ENCODE data around the gene LARGE1. TPM values are rescaled to one million over a fixed set of nuclear protein-coding genes. Genes with fewer than 3 reads are reported as not detected.

Gene LARGE1
- total and polyA plus RNA-seq, 2 experiments from 2014 or later: 1.5 to 12.8 TPM

- no peak for TF ChIP-seq EZH2 (IDR thresholded peaks at IDR 0.05; ENCODE audit: insufficient read depth, poor library complexity, severe bottlenecking)
- no peak for TF ChIP-seq EZH2phosphoT487 (IDR thresholded peaks at IDR 0.05; ENCODE audit: insufficient read depth, low read depth)
- WGBS, 2 experiments (ENCODE audit: low coverage in 1 of 2, low lambda C conversion rate in 2 of 2, missing lambda C conversion rate in 2 of 2): 99 to 100% methylated on average over 7 of the region's 7 CpGs
- no peaks in the 10 kb centered on the region for H3K9me2 ChIP-seq (ENCODE audit: insufficient read depth)
- H3K79me2 ChIP-seq (ENCODE audit: insufficient read depth): no peaks in the 10 kb centered on the region
- no peaks in the 10 kb centered on the region for H3K27me3 ChIP-seq (replicated peaks; ENCODE audit: insufficient read depth)
- H3K36me3 ChIP-seq (ENCODE audit: low read depth): no peaks in the 10 kb centered on the region
- H4K20me1 ChIP-seq (ENCODE audit: insufficient read depth): no peaks in the 10 kb centered on the region
- no peaks in the 10 kb centered on the region for H3K9me3 ChIP-seq (ENCODE audit: low read depth)
- DNase-seq: no peak
- peak overlapping the region; percentile 75 for H3K4me2 ChIP-seq (ENCODE audit: unreplicated experiment)
- H3K27ac ChIP-seq: no peak overlapping the region
- H3F3A ChIP-seq (ENCODE audit: insufficient read depth): peaks cover 3% of the 10 kb centered on the region; the same call in 1 of the 2 replicates
- 0 out of 2 replicates have a peak, but pooled peaks cover 4% of the 10 kb centered on the region for H3K4me1 ChIP-seq (ENCODE audit: insufficient read depth)
- no peak overlapping the region for H3K9ac ChIP-seq
- H3K4me3 ChIP-seq: no peak overlapping the region
- no peak overlapping the region for H2AFZ ChIP-seq
- in situ Hi-C loops (cut with MboI): loop anchor here (25.0 kb wide), 1 partner anchor 594 kb away; no protein-coding TSS in a partner anchor
These were observed 401.9 kb downstream of the LARGE1 start for GRCh38 chr22:33518405-33518804.

DNA sequence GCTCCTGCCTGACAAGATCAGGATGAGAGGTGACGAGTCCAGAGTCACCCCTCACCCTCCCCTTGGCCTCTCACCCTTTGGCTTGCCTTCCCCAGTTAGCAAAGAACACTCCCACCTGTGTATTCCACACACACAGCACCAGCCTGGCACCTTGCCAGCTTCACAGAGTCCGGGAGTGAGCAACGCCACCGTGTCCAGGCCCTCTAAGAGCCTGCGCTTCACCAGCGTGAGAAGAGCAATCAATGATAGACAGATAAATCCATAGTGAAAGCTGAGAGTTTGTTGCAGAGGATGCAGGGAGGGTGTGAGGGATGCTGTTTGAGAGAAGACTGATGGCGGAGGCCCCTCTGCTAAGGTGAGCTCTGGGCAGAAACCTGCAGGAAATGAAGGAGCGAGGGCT is 404.5 kb downstream of the LARGE1 start:
- H3K4me1 ChIP-seq (ENCODE audit: insufficient read depth): 0 out of 2 replicates have a peak, but pooled peaks cover 4% of the 10 kb centered on the region
- H3K27ac ChIP-seq: no peak overlapping the region
- peaks cover 3% of the 10 kb centered on the region; the same call in 1 of the 2 replicates for H3F3A ChIP-seq (ENCODE audit: insufficient read depth)
- WGBS, 2 experiments (ENCODE audit: low coverage in 1 of 2, low lambda C conversion rate in 2 of 2, missing lambda C conversion rate in 2 of 2): 78 to 85% methylated on average over 8 of the region's 8 CpGs
- H2AFZ ChIP-seq: no peak overlapping the region
- H3K9ac ChIP-seq: no peak overlapping the region
- H3K79me2 ChIP-seq (ENCODE audit: insufficient read depth): no peaks in the 10 kb centered on the region
- H3K9me3 ChIP-seq (ENCODE audit: low read depth): no peaks in the 10 kb centered on the region
- H3K27me3 ChIP-seq (replicated peaks; ENCODE audit: insufficient read depth): no peaks in the 10 kb centered on the region
- TF ChIP-seq EZH2phosphoT487 (IDR thresholded peaks at IDR 0.05; ENCODE audit: insufficient read depth, low read depth) (no peak), EZH2 (IDR thresholded peaks at IDR 0.05; ENCODE audit: insufficient read depth, poor library complexity, severe bottlenecking) (no peak)
- no peak overlapping the region for H3K4me2 ChIP-seq (ENCODE audit: unreplicated experiment)
- no peaks in the 10 kb centered on the region for H3K9me2 ChIP-seq (ENCODE audit: insufficient read depth)
- no peak overlapping the region for H3K4me3 ChIP-seq
- no peaks in the 10 kb centered on the region for H4K20me1 ChIP-seq (ENCODE audit: insufficient read depth)
- no peak for DNase-seq
- in situ Hi-C loops (cut with MboI): loop anchor here (25.0 kb wide), 1 partner anchor 597 kb away; no protein-coding TSS in a partner anchor
- H3K36me3 ChIP-seq (ENCODE audit: low read depth): no peaks in the 10 kb centered on the region

DNA sequence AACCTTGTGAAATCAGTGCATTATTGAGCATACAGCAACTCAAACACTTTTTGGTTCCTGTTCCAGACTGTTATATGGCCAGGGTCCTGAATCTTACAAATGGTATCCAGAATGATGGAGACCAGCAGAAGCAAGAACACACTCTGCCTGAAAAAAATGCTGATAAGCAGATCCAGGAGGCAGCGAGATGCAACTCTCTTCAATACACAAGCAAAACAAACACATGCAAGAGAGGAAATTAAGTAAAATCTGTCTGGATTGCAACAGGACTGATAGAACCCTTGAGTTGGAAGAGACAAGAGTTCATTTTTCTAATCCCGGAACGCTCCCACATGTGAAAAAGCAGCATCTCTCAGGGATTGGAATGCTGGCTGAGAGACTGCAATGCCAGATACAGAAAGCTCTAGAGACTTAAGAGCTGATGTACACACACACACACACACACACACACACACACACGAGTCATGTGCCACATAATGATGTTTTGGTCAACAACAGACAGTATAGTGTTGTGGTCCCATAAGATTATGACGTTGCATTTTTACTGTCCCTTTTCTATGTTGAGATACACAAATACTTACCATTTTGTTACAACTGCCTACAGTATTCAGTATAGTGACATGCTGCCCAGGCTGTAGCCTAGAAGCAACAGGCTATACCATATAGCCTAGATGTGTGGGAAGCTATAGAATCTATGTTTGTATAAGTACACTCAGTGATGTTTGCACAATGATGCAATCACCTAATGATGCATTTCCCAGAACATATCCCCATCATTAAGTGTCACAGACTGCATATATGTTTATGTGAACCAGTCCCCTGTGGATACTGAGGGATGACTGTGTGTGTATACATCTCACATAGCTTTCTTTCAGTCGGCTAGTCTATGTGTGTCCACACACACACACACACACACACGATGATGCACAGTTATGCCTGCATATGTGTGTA is 406.6 kb downstream of the LARGE1 start:
- DNase-seq: peak; percentile 14
- Histone ChIP-seq H3F3A (ENCODE audit: insufficient read depth) (peaks cover 2% of the 10 kb centered on the region; the same call in 1 of the 2 replicates), H3K4me2 (ENCODE audit: unreplicated experiment) (no peak overlapping the region), H3K4me1 (ENCODE audit: insufficient read depth) (0 out of 2 replicates have a peak, but pooled peaks cover 1% of the 10 kb centered on the region), H3K36me3 (ENCODE audit: low read depth) (no peaks in the 10 kb centered on the region), H3K27ac (no peak overlapping the region), H3K27me3 (replicated peaks; ENCODE audit: insufficient read depth) (no peaks in the 10 kb centered on the region), H3K4me3 (no peak overlapping the region), H4K20me1 (ENCODE audit: insufficient read depth) (no peaks in the 10 kb centered on the region), H3K79me2 (ENCODE audit: insufficient read depth) (no peaks in the 10 kb centered on the region), H2AFZ (no peak overlapping the region), H3K9me2 (ENCODE audit: insufficient read depth) (no peaks in the 10 kb centered on the region), H3K9me3 (ENCODE audit: low read depth) (no peaks in the 10 kb centered on the region), H3K9ac (no peak overlapping the region)
- WGBS, 2 experiments (ENCODE audit: low coverage in 1 of 2, low lambda C conversion rate in 2 of 2, missing lambda C conversion rate in 2 of 2): 53 to 58% methylated on average over 7 of the region's 7 CpGs
- no peak for TF ChIP-seq EZH2phosphoT487 (IDR thresholded peaks at IDR 0.05; ENCODE audit: insufficient read depth, low read depth)
- TF ChIP-seq EZH2 (IDR thresholded peaks at IDR 0.05; ENCODE audit: insufficient read depth, poor library complexity, severe bottlenecking): no peak
- in situ Hi-C loops (cut with MboI): loop anchor here (25.0 kb wide), 1 partner anchor 599 kb away; no protein-coding TSS in a partner anchor

GRCh38 chr22:33512908-33513307 is 407.4 kb downstream of the LARGE1 start:
- in situ Hi-C loops (cut with MboI): loop anchor here (25.0 kb wide), 1 partner anchor 599 kb away; no protein-coding TSS in a partner anchor
- Histone ChIP-seq H3K4me2 (ENCODE audit: unreplicated experiment) (no peak overlapping the region), H3K4me1 (ENCODE audit: insufficient read depth) (no peaks in the 10 kb centered on the region), H3K9ac (no peak overlapping the region), H3K27me3 (replicated peaks; ENCODE audit: insufficient read depth) (no peaks in the 10 kb centered on the region), H3F3A (ENCODE audit: insufficient read depth) (no peaks in the 10 kb centered on the region), H3K36me3 (ENCODE audit: low read depth) (no peaks in the 10 kb centered on the region), H3K4me3 (no peak overlapping the region), H3K79me2 (ENCODE audit: insufficient read depth) (no peaks in the 10 kb centered on the region), H3K9me2 (ENCODE audit: insufficient read depth) (no peaks in the 10 kb centered on the region), H4K20me1 (ENCODE audit: insufficient read depth) (no peaks in the 10 kb centered on the region), H2AFZ (no peak overlapping the region), H3K27ac (no peak overlapping the region), H3K9me3 (ENCODE audit: low read depth) (no peaks in the 10 kb centered on the region)
- no peak for DNase-seq
- WGBS, 2 experiments (ENCODE audit: low coverage in 1 of 2, low lambda C conversion rate in 2 of 2, missing lambda C conversion rate in 2 of 2): 69 to 72% methylated on average over 3 of the region's 3 CpGs
- TF ChIP-seq EZH2 (IDR thresholded peaks at IDR 0.05; ENCODE audit: insufficient read depth, poor library complexity, severe bottlenecking): no peak
- TF ChIP-seq EZH2phosphoT487 (IDR thresholded peaks at IDR 0.05; ENCODE audit: insufficient read depth, low read depth): no peak

Data from GM23248 (cell line).